Activated CD4-positive, alpha-beta T cell treated with anti-CD3 and anti-CD28 coated beads, Interleukin-2, amount 10 ng/mL, durations not matched to agents 24 days and 14 days (primary cell): ENCODE results near the gene RNF214. TPM values are rescaled to one million over a fixed set of nuclear protein-coding genes. Genes with fewer than 3 reads are reported as not detected.
"Not testable (repeated sequence)": the region's sequence is repeated elsewhere in the genome, so short reads cannot be mapped to it uniquely, and the experiment has no call there.

Experiments used
- DNase-seq: peaks from one replicate; pipeline ENCODE4 v3.0.0; 2022
- H3K27ac Mint-ChIP-seq: one replicate; pipeline ENCODE4 v1.8.0; 2022; ENCODE audit warnings: mild to moderate bottlenecking, mixed read lengths
- H3K27me3 Mint-ChIP-seq: one replicate; pipeline ENCODE4 v1.8.0; 2022; ENCODE audit warnings: mixed read lengths
- H3K36me3 Mint-ChIP-seq: one replicate; pipeline ENCODE4 v1.8.0; 2022; ENCODE audit warnings: low read depth, mild to moderate bottlenecking, mixed read lengths
- H3K4me1 Mint-ChIP-seq: one replicate; pipeline ENCODE4 v1.8.0; 2021; ENCODE audit warnings: mixed read lengths
- H3K4me3 Mint-ChIP-seq: one replicate; pipeline ENCODE4 v1.8.0; 2022; ENCODE audit warnings: mild to moderate bottlenecking, moderate library complexity, mixed read lengths
- H3K9me3 Mint-ChIP-seq: one replicate; pipeline ENCODE4 v1.8.0; 2021; ENCODE audit warnings: mixed read lengths
- intact Hi-C: fragments of 100-400 bp; cut with micrococcal nuclease; formaldehyde crosslinking; loops from one replicate; pipeline ENCODE4 v1.15.1; 2023
- total RNA-seq: library from RNA; stranded (reverse); gene quantifications from 2 replicates; pipeline ENCODE4 v1.2.3, GENCODE V29; 2022

Gene RNF214
- total RNA-seq, 1 donor from 2014 or later, result 23.2 TPM

- H3K4me3 Mint-ChIP-seq, result no peak overlapping the region
- H3K4me1 Mint-ChIP-seq, result peaks cover 5% of the 10 kb centered on the region
- no peak overlapping the region for H3K27ac Mint-ChIP-seq
- no peaks in the 10 kb centered on the region for H3K9me3 Mint-ChIP-seq
- no peaks in the 10 kb centered on the region for H3K36me3 Mint-ChIP-seq
- intact Hi-C loops, result no loop called here
- H3K27me3 Mint-ChIP-seq, result peaks cover 4% of the 10 kb centered on the region
- DNase-seq, result no peak
Observed at GRCh38 chr11:117303101-117303500, 70.6 kb downstream of the RNF214 start.

GRCh38 chr11:117303646-117304315, 71.3 kb downstream of the RNF214 start:
- intact Hi-C loops, result no loop called here
- peaks cover 5% of the 10 kb centered on the region for H3K4me1 Mint-ChIP-seq
- no peaks in the 10 kb centered on the region for H3K36me3 Mint-ChIP-seq
- DNase-seq, result no peak
- no peaks in the 10 kb centered on the region for H3K9me3 Mint-ChIP-seq
- H3K4me3 Mint-ChIP-seq, result no peak overlapping the region
- H3K27ac Mint-ChIP-seq, result no peak overlapping the region
- peaks cover 4% of the 10 kb centered on the region for H3K27me3 Mint-ChIP-seq

- no peak for DNase-seq
- H3K4me1 Mint-ChIP-seq, result peaks cover 3% of the 10 kb centered on the region
- intact Hi-C loops, result no loop called here
Observed at GRCh38 chr11:117305145-117305544, 72.7 kb downstream of the RNF214 start.

GRCh38 chr11:117309310-117309709, 76.8 kb downstream of the RNF214 start:
- Mint-ChIP-seq H3K27me3 (peaks cover 31% of the 10 kb centered on the region), H3K4me3 (no peak overlapping the region), H3K9me3 (no peaks in the 10 kb centered on the region), H3K4me1 (no peaks in the 10 kb centered on the region), H3K36me3 (no peaks in the 10 kb centered on the region), H3K27ac (no peak overlapping the region)
- no peak for DNase-seq
- intact Hi-C loops, result no loop called here

More at GRCh38 chr11:117305145-117305544, 72.7 kb downstream of the RNF214 start:
- Mint-ChIP-seq H3K27me3 (peaks cover 11% of the 10 kb centered on the region), H3K9me3 (no peaks in the 10 kb centered on the region), H3K4me3 (no peak overlapping the region), H3K36me3 (no peaks in the 10 kb centered on the region), H3K27ac (no peak overlapping the region)

GRCh38 chr11:117313091-117313490, 80.6 kb downstream of the RNF214 start:
- H3K4me1 Mint-ChIP-seq, result peaks cover 4% of the 10 kb centered on the region
- no peaks in the 10 kb centered on the region for H3K9me3 Mint-ChIP-seq
- peaks cover 55% of the 10 kb centered on the region for H3K27me3 Mint-ChIP-seq
- DNase-seq, result no peak
- H3K27ac Mint-ChIP-seq, result no peak overlapping the region
- intact Hi-C loops, result no loop called here
- no peaks in the 10 kb centered on the region for H3K36me3 Mint-ChIP-seq
- no peak overlapping the region for H3K4me3 Mint-ChIP-seq

GRCh38 chr11:117313828-117314768, 81.6 kb downstream of the RNF214 start:
- no peak for DNase-seq
- Mint-ChIP-seq H3K9me3 (no peaks in the 10 kb centered on the region), H3K27me3 (peaks cover 61% of the 10 kb centered on the region), H3K4me3 (peak overlapping the region; percentile 37), H3K36me3 (no peaks in the 10 kb centered on the region), H3K4me1 (peaks cover 4% of the 10 kb centered on the region), H3K27ac (no peak overlapping the region)
- intact Hi-C loops, result no loop called here

- Mint-ChIP-seq H3K4me1 (peaks cover 4% of the 10 kb centered on the region), H3K4me3 (peak overlapping the region; percentile 37), H3K27me3 (peaks cover 60% of the 10 kb centered on the region), H3K27ac (no peak overlapping the region), H3K36me3 (no peaks in the 10 kb centered on the region), H3K9me3 (no peaks in the 10 kb centered on the region)
- DNase-seq, result no peak
- intact Hi-C loops, result no loop called here
Observed at GRCh38 chr11:117314840-117315239, 82.4 kb downstream of the RNF214 start.

GRCh38 chr11:117315285-117316196, 83.1 kb downstream of the RNF214 start:
- DNase-seq, result no peak
- Mint-ChIP-seq H3K4me3 (peak overlapping the region; percentile 68), H3K4me1 (peaks cover 4% of the 10 kb centered on the region), H3K36me3 (no peaks in the 10 kb centered on the region), H3K27ac (no peak overlapping the region), H3K9me3 (no peaks in the 10 kb centered on the region), H3K27me3 (peaks cover 60% of the 10 kb centered on the region)
- intact Hi-C loops, result no loop called here

GRCh38 chr11:117316197-117316961, 83.9 kb downstream of the RNF214 start, which contains the start of gene BACE1:
BACE1 (minus strand) TSS chr11:117316256; CDS start chr11:117315795, 461 bp downstream.
- peak; percentile 71 for DNase-seq
- H3K27ac Mint-ChIP-seq, result no peak within 1 kb of the TSS
- no peaks in the 10 kb centered on the region for H3K36me3 Mint-ChIP-seq
- H3K27me3 Mint-ChIP-seq, result peaks cover 61% of the 10 kb centered on the region
- peaks cover 4% of the 10 kb centered on the region for H3K4me1 Mint-ChIP-seq
- H3K4me3 Mint-ChIP-seq, result peak within 1 kb of the TSS; percentile 68
- intact Hi-C loops, result no loop called here
- no peaks in the 10 kb centered on the region for H3K9me3 Mint-ChIP-seq

GRCh38 chr11:117318738-117319137, 86.3 kb downstream of the RNF214 start:
- Mint-ChIP-seq H3K9me3 (no peaks in the 10 kb centered on the region), H3K4me1 (peaks cover 4% of the 10 kb centered on the region), H3K36me3 (no peaks in the 10 kb centered on the region), H3K27ac (no peak overlapping the region), H3K4me3 (no peak overlapping the region), H3K27me3 (peaks cover 53% of the 10 kb centered on the region)
- intact Hi-C loops, result no loop called here
- DNase-seq, result no peak

GRCh38 chr11:117319214-117319840, 86.9 kb downstream of the RNF214 start:
- H3K4me1 Mint-ChIP-seq, result peaks cover 4% of the 10 kb centered on the region
- peaks cover 49% of the 10 kb centered on the region for H3K27me3 Mint-ChIP-seq
- DNase-seq, result no peak
- no peaks in the 10 kb centered on the region for H3K9me3 Mint-ChIP-seq
- no peak overlapping the region for H3K4me3 Mint-ChIP-seq
- intact Hi-C loops, result no loop called here
- H3K36me3 Mint-ChIP-seq, result no peaks in the 10 kb centered on the region
- no peak overlapping the region for H3K27ac Mint-ChIP-seq

GRCh38 chr11:117327255-117327566, 94.7 kb downstream of the RNF214 start:
- H3K9me3 Mint-ChIP-seq, DNase-seq, H3K4me3 Mint-ChIP-seq, H3K27me3 Mint-ChIP-seq, H3K36me3 Mint-ChIP-seq, H3K27ac Mint-ChIP-seq: not testable (repeated sequence)
- H3K4me1 Mint-ChIP-seq, result peaks cover 12% of the 10 kb centered on the region
- intact Hi-C loops, result loop anchor here (1.0 to 2.0 kb wide), 2 partner anchors 97 to 148 kb away; partner anchors contain the start of gene SIDT2
